ENCODE results near the gene GPR153. TPM values are rescaled to one million over a fixed set of nuclear protein-coding genes. Genes with fewer than 3 reads are reported as not detected.

GPR153 gene
- total and polyA plus RNA-seq, 2 donors (not counting 1 experiment from before 2014, with no cell fraction given): 0.04 to 0.20 TPM

GRCh38 chr1:6269296-6269695 is 8.4 kb upstream of the GPR153 start:
- Histone ChIP-seq H2AFZ (ENCODE audit: insufficient read depth, low read depth, low read length, poor library complexity, severe bottlenecking) (no peak overlapping the region), H3K36me3 (replicated peaks in 1 of 2; ENCODE audit: control extremely low read depth in 1 of 2, control insufficient read depth in 1 of 2, extremely low read depth in 1 of 2, insufficient read depth in 2 of 2, low read length in 1 of 2) (no peaks in the 10 kb centered on the region), H3K9me3 (ENCODE audit: control extremely low read depth in 1 of 3, control insufficient read depth in 2 of 3, insufficient read depth in 1 of 3, low read length in 2 of 3) (no peaks in the 10 kb centered on the region), H3K27ac (ENCODE audit: low read length in 2 of 2) (no peak overlapping the region), H4K20me1 (ENCODE audit: control insufficient read depth, insufficient read depth, low read length, poor library complexity, severe bottlenecking) (no peaks in the 10 kb centered on the region), H3K4me1 (ENCODE audit: control insufficient read depth in 2 of 2, insufficient read depth in 2 of 2, low read length in 2 of 2) (no peaks in the 10 kb centered on the region), H3K79me2 (ENCODE audit: control insufficient read depth, insufficient read depth, low read length) (no peaks in the 10 kb centered on the region), H3K9ac (ENCODE audit: low read length) (no peak overlapping the region), H3K4me2 (replicated peaks; ENCODE audit: low read depth, low read length, poor library complexity, severe bottlenecking) (no peak overlapping the region), H3K4me3 (ENCODE audit: control extremely low read depth in 1 of 5, extremely low read depth in 1 of 5, insufficient read depth in 1 of 5, low read depth in 2 of 5, low read length in 4 of 5) (no peak overlapping the region), H3K27me3 (replicated peaks in 1 of 4; ENCODE audit: control extremely low read depth in 1 of 4, control insufficient read depth in 3 of 4, insufficient read depth in 4 of 4, low read length in 3 of 4) (no peaks in the 10 kb centered on the region)
- DNase-seq: no peak
- intact Hi-C loops (cut with micrococcal nuclease): no loop called here
- CTCF ChIA-PET: no interaction called here
- no peaks in the 10 kb centered on the region for H3K27me3 Mint-ChIP-seq
- no peaks in the 10 kb centered on the region for H3K9me3 Mint-ChIP-seq (ENCODE audit: insufficient read depth)
- POLR2A ChIA-PET: no interaction called here
- no peak for ATAC-seq (ENCODE audit: low read depth)
- H3K4me3 Mint-ChIP-seq: no peak overlapping the region
- H3K27ac Mint-ChIP-seq: no peak overlapping the region
- WGBS (ENCODE audit: insufficient coverage): 93% methylated on average over 12 of the region's 14 CpGs
- no peaks in the 10 kb centered on the region for H3K4me1 Mint-ChIP-seq
- TF ChIP-seq EZH2 (IDR thresholded peaks at IDR 0.05; ENCODE audit: borderline replicate concordance, insufficient read depth, low read depth, low read length, poor library complexity, severe bottlenecking) (no peak), CTCF (IDR thresholded peaks at IDR 0.05) (no peak)

- Histone ChIP-seq H3K9ac (ENCODE audit: low read length) (no peak overlapping the region), H3K4me1 (ENCODE audit: control insufficient read depth in 2 of 2, insufficient read depth in 2 of 2, low read length in 2 of 2) (no peaks in the 10 kb centered on the region), H3K4me2 (replicated peaks; ENCODE audit: low read depth, low read length, poor library complexity, severe bottlenecking) (no peak overlapping the region), H3K36me3 (replicated peaks in 1 of 2; ENCODE audit: control extremely low read depth in 1 of 2, control insufficient read depth in 1 of 2, extremely low read depth in 1 of 2, insufficient read depth in 2 of 2, low read length in 1 of 2) (no peaks in the 10 kb centered on the region), H3K4me3 (ENCODE audit: control extremely low read depth in 1 of 5, extremely low read depth in 1 of 5, insufficient read depth in 1 of 5, low read depth in 2 of 5, low read length in 4 of 5) (no peak overlapping the region), H2AFZ (ENCODE audit: insufficient read depth, low read depth, low read length, poor library complexity, severe bottlenecking) (no peak overlapping the region), H4K20me1 (ENCODE audit: control insufficient read depth, insufficient read depth, low read length, poor library complexity, severe bottlenecking) (no peaks in the 10 kb centered on the region), H3K27ac (ENCODE audit: low read length in 2 of 2) (no peak overlapping the region), H3K27me3 (replicated peaks in 1 of 4; ENCODE audit: control extremely low read depth in 1 of 4, control insufficient read depth in 3 of 4, insufficient read depth in 4 of 4, low read length in 3 of 4) (no peaks in the 10 kb centered on the region), H3K9me3 (ENCODE audit: control extremely low read depth in 1 of 3, control insufficient read depth in 2 of 3, insufficient read depth in 1 of 3, low read length in 2 of 3) (no peaks in the 10 kb centered on the region), H3K79me2 (ENCODE audit: control insufficient read depth, insufficient read depth, low read length) (no peaks in the 10 kb centered on the region)
- TF ChIP-seq EZH2 (IDR thresholded peaks at IDR 0.05; ENCODE audit: borderline replicate concordance, insufficient read depth, low read depth, low read length, poor library complexity, severe bottlenecking) (no peak), CTCF (IDR thresholded peaks at IDR 0.05) (no peak)
- ATAC-seq (ENCODE audit: low read depth) (no peak), DNase-seq (no peak)
- Mint-ChIP-seq H3K27me3 (no peaks in the 10 kb centered on the region), H3K9me3 (ENCODE audit: insufficient read depth) (no peaks in the 10 kb centered on the region), H3K4me1 (no peaks in the 10 kb centered on the region), H3K4me3 (no peak overlapping the region), H3K27ac (no peak overlapping the region)
- WGBS (ENCODE audit: insufficient coverage): 96% methylated on average over 21 of the region's 21 CpGs
- POLR2A ChIA-PET: no interaction called here
- intact Hi-C loops (cut with micrococcal nuclease): no loop called here
- CTCF ChIA-PET: no interaction called here
Observed at GRCh38 chr1:6268415-6268814, 7.5 kb upstream of the GPR153 start.
